OCI-LY3 (cell line): Measurements from ENCODE around the gene CPLANE1.

Experiments used
- H2AFZ ChIP-seq: fragments of 200-600, 300-600 bp; shearing (Covaris generic); 2 replicates; pipeline ENCODE4 v1.6.0; 2014; ENCODE audit warnings: antibody characterized with exemption, low read depth, low read length
- H3K27ac ChIP-seq: fragments of 200-600, 300-600 bp; sonication (generic); 2 replicates; pipeline ENCODE4 v1.5.1; 2014; ENCODE audit warnings: mild to moderate bottlenecking, low read length, moderate library complexity, mixed read lengths
- H3K27me3 ChIP-seq: fragments of 200-600, 300-600 bp; sonication (generic); 2 replicates; pipeline ENCODE4 v1.6.1; 2014; ENCODE audit warnings: low read depth, low read length, mixed read lengths
- H3K36me3 ChIP-seq: fragments of 200-600, 300-600 bp; sonication (generic); replicated peaks from 2 replicates; pipeline ENCODE3; 2014; ENCODE audit warnings: low read depth, low read length, mixed read lengths
- H3K4me1 ChIP-seq: fragments of 300-600, 200-600 bp; sonication (generic); 2 replicates; pipeline ENCODE4 v1.6.1; 2014; ENCODE audit warnings: low read length, mixed read lengths
- H3K4me2 ChIP-seq: fragments of 200-600, 300-600 bp; sonication (generic); 2 replicates; pipeline ENCODE4 v1.6.1; 2014; ENCODE audit warnings: low read length, mixed read lengths
- H3K4me3 ChIP-seq: fragments of 300-600, 200-600 bp; sonication (generic); 2 replicates; pipeline ENCODE4 v1.5.1; 2014; ENCODE audit warnings: antibody characterized with exemption, mild to moderate bottlenecking, low read length, moderate library complexity
- H3K79me2 ChIP-seq: fragments of 300-600, 200-600 bp; shearing (Covaris generic); 2 replicates; pipeline ENCODE4 v1.6.1; 2014; ENCODE audit warnings: mild to moderate bottlenecking, low read length, mixed read lengths
- H3K9ac ChIP-seq: fragments of 300-600, 200-600 bp; shearing (Covaris generic); 2 replicates; pipeline ENCODE4 v1.6.0; 2014; ENCODE audit warnings: mild to moderate bottlenecking, low read length, moderate library complexity
- H3K9me3 ChIP-seq: fragments of 200-600, 300-600 bp; shearing (Covaris generic); 2 replicates; pipeline ENCODE4 v1.6.1; 2014; ENCODE audit warnings: low read length, mixed read lengths; ENCODE audit not compliant: insufficient read depth
- H4K20me1 ChIP-seq: fragments of 200-600, 300-600 bp; sonication (generic); 2 replicates; pipeline ENCODE4 v1.6.1; 2016; ENCODE audit warnings: low read length, mixed read lengths; ENCODE audit not compliant: insufficient read depth
- CTCF ChIP-seq: fragments of 200-600, 300-600 bp; sonication (generic); IDR thresholded peaks from 2 replicates; pipeline ENCODE4 v1.5.1; 2014; ENCODE audit warnings: antibody characterized with exemption, low read length, low read depth
- EZH2phosphoT487 ChIP-seq: fragments of 200-600 bp; shearing (Covaris generic); IDR thresholded peaks from 2 replicates; pipeline ENCODE4 v1.6.1; 2018; ENCODE audit warnings: antibody characterized with exemption, mixed run types, low read depth

CPLANE1 gene

GRCh38 chr5:37249815-37250164 lies 614 bp upstream of the CPLANE1 start:
- TF ChIP-seq CTCF (no peak), EZH2phosphoT487 (no peak)
- H3K36me3 ChIP-seq, result no peaks in the 10 kb centered on the region
- H3K79me2 ChIP-seq, result no peaks in the 10 kb centered on the region
- H3K4me2 ChIP-seq, result peak overlapping the region; percentile 75
- H3K27ac ChIP-seq, result no peak overlapping the region
- H3K4me3 ChIP-seq, result peak overlapping the region; percentile 89
- H3K27me3 ChIP-seq, result no peaks in the 10 kb centered on the region
- H2AFZ ChIP-seq, result peak overlapping the region; percentile 86
- H4K20me1 ChIP-seq, result no peaks in the 10 kb centered on the region
- H3K9me3 ChIP-seq, result no peaks in the 10 kb centered on the region
- peaks cover 4% of the 10 kb centered on the region for H3K4me1 ChIP-seq
- peak overlapping the region; percentile 76 for H3K9ac ChIP-seq

GRCh38 chr5:37248421-37248969 lies 681 bp downstream of the CPLANE1 start:
- no peaks in the 10 kb centered on the region for H3K36me3 ChIP-seq
- peak overlapping the region; percentile 67 for H2AFZ ChIP-seq
- no peaks in the 10 kb centered on the region for H3K27me3 ChIP-seq
- no peaks in the 10 kb centered on the region for H3K9me3 ChIP-seq
- TF ChIP-seq CTCF, result no peak
- no peak for TF ChIP-seq EZH2phosphoT487
- H3K27ac ChIP-seq, result peak overlapping the region; percentile 38; the same call in 1 of the 2 replicates
- peaks cover 4% of the 10 kb centered on the region for H3K4me1 ChIP-seq
- H3K4me3 ChIP-seq, result peak overlapping the region; percentile 89
- peak overlapping the region; percentile 76 for H3K9ac ChIP-seq
- H3K4me2 ChIP-seq, result peak overlapping the region; percentile 75
- no peaks in the 10 kb centered on the region for H4K20me1 ChIP-seq
- no peaks in the 10 kb centered on the region for H3K79me2 ChIP-seq

- Histone ChIP-seq H3K79me2 (no peaks in the 10 kb centered on the region), H3K4me2 (no peak overlapping the region), H3K4me1 (peaks cover 4% of the 10 kb centered on the region), H3K9ac (no peak overlapping the region), H3K27ac (no peak overlapping the region), H3K4me3 (no peak overlapping the region), H3K9me3 (no peaks in the 10 kb centered on the region), H4K20me1 (no peaks in the 10 kb centered on the region), H3K27me3 (no peaks in the 10 kb centered on the region), H3K36me3 (no peaks in the 10 kb centered on the region), H2AFZ (no peak overlapping the region)
- TF ChIP-seq CTCF, result no peak
- no peak for TF ChIP-seq EZH2phosphoT487
Observed at GRCh38 chr5:37247496-37247895, 1.7 kb downstream of the CPLANE1 start.

GRCh38 chr5:37247036-37247435 lies 2.1 kb downstream of the CPLANE1 start:
- peaks cover 4% of the 10 kb centered on the region for H3K4me1 ChIP-seq
- no peak for TF ChIP-seq CTCF
- no peak for TF ChIP-seq EZH2phosphoT487
- no peak overlapping the region for H3K27ac ChIP-seq
- H3K4me3 ChIP-seq, result no peak overlapping the region
- H2AFZ ChIP-seq, result no peak overlapping the region
- H3K9me3 ChIP-seq, result no peaks in the 10 kb centered on the region
- H3K36me3 ChIP-seq, result no peaks in the 10 kb centered on the region
- H3K4me2 ChIP-seq, result no peak overlapping the region
- no peaks in the 10 kb centered on the region for H4K20me1 ChIP-seq
- H3K9ac ChIP-seq, result no peak overlapping the region
- no peaks in the 10 kb centered on the region for H3K79me2 ChIP-seq
- H3K27me3 ChIP-seq, result no peaks in the 10 kb centered on the region
